ENCODE measurements around the gene EIF4G1. TPM values are rescaled to one million over a fixed set of nuclear protein-coding genes. Genes with fewer than 3 reads are reported as not detected.
A peak's percentile ranks its signal among the peaks of the same experiment; 100 is the strongest.

Gene EIF4G1
- total RNA-seq, 6 donors from 2014 or later: 278 to 408 (median 326) TPM

GRCh38 chr3:184354754-184355153 is 40.3 kb downstream of the EIF4G1 start:
- Histone ChIP-seq H3K27me3 (no peaks in the 10 kb centered on the region), H3K4me3 (no peak overlapping the region), H3K27ac (no peak overlapping the region), H3K36me3 (peaks cover 0 to 17% (median 0%) of the 10 kb centered on the region in 4 donors), H3K9me3 (no peaks in the 10 kb centered on the region), H3K4me1 (no peaks in the 10 kb centered on the region)
- DNase-seq (no peak), ATAC-seq (ENCODE audit: low FRiP score in 2 of 2) (no peak)
- 71 to 82% methylated on average over 4 to 8 of the region's 8 CpGs for WGBS, 2 donors
- TF ChIP-seq POLR2A (IDR thresholded peaks at IDR 0.05) (no peak), CTCF (IDR thresholded peaks at IDR 0.05) (no peak), EP300 (IDR thresholded peaks at IDR 0.05) (no peak), POLR2AphosphoS5 (IDR thresholded peaks at IDR 0.05) (no peak)

GRCh38 chr3:184355261-184356040 is 41.0 kb downstream of the EIF4G1 start:
- TF ChIP-seq EP300 (IDR thresholded peaks at IDR 0.05) (no peak), CTCF (IDR thresholded peaks at IDR 0.05) (no peak), POLR2AphosphoS5 (IDR thresholded peaks at IDR 0.05) (no peak), POLR2A (IDR thresholded peaks at IDR 0.05) (no peak)
- 83 to 85% methylated on average over 15 to 18 of the region's 18 CpGs for WGBS, 2 donors
- H3K9me3 ChIP-seq: no peaks in the 10 kb centered on the region
- H3K4me3 ChIP-seq: no peak overlapping the region
- ATAC-seq (ENCODE audit: low FRiP score in 2 of 2) (peak in 1 of 2 donors; percentile 32), DNase-seq (no peak)
- H3K36me3 ChIP-seq: peaks cover 0 to 17% (median 0%) of the 10 kb centered on the region in 4 donors
- H3K27me3 ChIP-seq: no peaks in the 10 kb centered on the region
- peaks cover 1 to 4% (median 2%) of the 10 kb centered on the region in 4 donors for H3K4me1 ChIP-seq
- no peak overlapping the region for H3K27ac ChIP-seq

DNA sequence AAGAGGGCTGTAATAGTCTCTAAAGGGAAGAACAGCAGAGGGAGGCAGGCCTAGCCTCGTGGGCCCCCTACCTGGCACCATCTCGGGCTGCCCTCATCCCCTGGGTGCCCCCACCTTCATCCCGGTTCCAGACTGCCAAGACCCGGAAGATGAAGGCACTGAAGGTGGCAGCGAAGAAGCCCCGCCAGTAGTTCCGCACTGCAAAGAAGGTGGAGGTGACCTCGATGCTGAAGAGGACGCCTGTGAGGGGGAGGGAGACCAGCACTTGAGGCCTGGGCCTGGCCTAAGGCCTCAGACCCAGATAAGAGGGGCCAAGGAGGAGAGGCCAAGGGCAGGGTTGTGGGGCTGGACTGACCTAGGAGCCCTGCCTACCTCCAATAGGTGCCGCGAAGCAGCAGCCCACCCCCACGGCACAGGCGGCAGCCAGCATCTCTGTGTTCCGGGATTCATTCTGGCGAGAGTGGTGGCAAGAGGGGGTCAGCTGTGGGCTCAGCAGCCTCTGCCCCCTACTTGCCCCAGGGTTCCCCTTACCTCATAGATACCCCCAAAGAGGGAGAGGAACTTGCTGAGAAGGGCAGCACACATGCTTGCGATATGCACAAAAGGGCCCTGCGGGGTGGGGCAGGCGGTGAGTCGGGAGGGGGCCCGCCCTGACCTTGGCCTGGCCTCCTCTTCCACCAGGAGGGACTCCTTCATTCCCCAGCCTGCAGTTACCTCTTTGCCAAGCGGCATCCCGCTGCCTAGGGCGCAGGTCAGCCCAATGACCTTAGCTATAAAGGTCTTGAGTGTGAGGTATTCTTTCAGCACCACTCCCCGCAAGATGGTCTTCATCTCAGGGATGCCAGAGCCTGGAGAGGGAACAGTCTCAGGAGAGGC is 43.1 kb downstream of the EIF4G1 start:
- no peak overlapping the region for H3K4me3 ChIP-seq
- no peaks in the 10 kb centered on the region for H3K27me3 ChIP-seq
- no peaks in the 10 kb centered on the region for H3K9me3 ChIP-seq
- no peak overlapping the region for H3K27ac ChIP-seq
- ATAC-seq (ENCODE audit: low FRiP score in 2 of 2): no peak
- TF ChIP-seq CTCF (IDR thresholded peaks at IDR 0.05) (no peak), POLR2A (IDR thresholded peaks at IDR 0.05) (no peak), EP300 (IDR thresholded peaks at IDR 0.05) (no peak)
- H3K4me1 ChIP-seq: peaks cover 8 to 12% (median 10%) of the 10 kb centered on the region in 4 donors
- peaks cover 0 to 17% (median 0%) of the 10 kb centered on the region in 4 donors for H3K36me3 ChIP-seq
- DNase-seq: no peak
- WGBS, 2 donors: 92 to 94% methylated on average over 15 to 23 of the region's 24 CpGs

- ATAC-seq (ENCODE audit: low FRiP score in 2 of 2) (no peak), DNase-seq (no peak)
- TF ChIP-seq POLR2A (IDR thresholded peaks at IDR 0.05): no peak
- no peak for TF ChIP-seq POLR2AphosphoS5 (IDR thresholded peaks at IDR 0.05)
- no peak for TF ChIP-seq EP300 (IDR thresholded peaks at IDR 0.05)
- no peak for TF ChIP-seq CTCF (IDR thresholded peaks at IDR 0.05)
- H3K27me3 ChIP-seq: no peaks in the 10 kb centered on the region
- WGBS, 2 donors: 97% methylated on average over 11 to 12 of the region's 12 CpGs
- H3K36me3 ChIP-seq: peaks cover 0 to 17% (median 0%) of the 10 kb centered on the region in 4 donors
- no peak overlapping the region for H3K27ac ChIP-seq
- H3K9me3 ChIP-seq: no peaks in the 10 kb centered on the region
- no peak overlapping the region for H3K4me3 ChIP-seq
- peaks cover 8 to 12% (median 10%) of the 10 kb centered on the region in 4 donors for H3K4me1 ChIP-seq
These were observed 43.8 kb downstream of the EIF4G1 start for GRCh38 chr3:184358124-184358767.
